NCI-H128 (cell line): ENCODE measurements around the gene SAT2.

Source experiments
- DNase-seq: peaks from one replicate; lab custom pipeline; 2025; ENCODE audit not compliant: unreplicated experiment; lab: John Stamatoyannopoulos, UW

The SAT2 gene

DNA sequence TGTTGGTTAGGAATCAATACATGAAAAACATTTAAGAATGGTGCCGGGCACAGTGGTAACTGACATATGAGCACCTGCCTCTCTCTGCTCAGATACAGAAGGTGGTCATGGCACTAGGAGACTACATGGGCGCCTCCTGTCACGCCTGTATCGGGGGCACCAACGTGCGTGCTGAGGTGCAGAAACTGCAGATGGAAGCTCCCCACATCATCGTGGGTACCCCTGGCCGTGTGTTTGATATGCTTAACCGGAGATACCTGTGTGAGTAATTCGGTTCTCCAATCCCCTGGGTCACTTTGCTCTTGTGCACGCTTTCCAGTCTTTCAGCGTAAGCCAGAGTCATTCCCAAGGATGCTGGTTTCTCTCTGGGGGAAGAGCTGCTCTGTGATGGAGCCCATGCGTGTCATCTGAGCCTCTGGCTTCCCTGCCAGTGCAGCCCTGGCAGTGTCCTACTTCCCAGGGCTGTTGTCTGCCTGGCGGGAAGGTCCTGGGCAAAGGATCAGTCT is 51.1 kb downstream of the SAT2 start:
- no peak for DNase-seq
